Posterior vena cava (tissue), 2 donors: ENCODE results near the gene OSCAR. TPM values are rescaled to one million over a fixed set of nuclear protein-coding genes. Genes with fewer than 3 reads are reported as not detected.
"Not testable (repeated sequence)": the region's sequence is repeated elsewhere in the genome, so short reads cannot be mapped to it uniquely, and the experiment has no call there.

Experiments
- DNase-seq: peaks from one replicate; pipeline ENCODE4 v3.0.0-alpha.2; 2020; ENCODE audit warnings: low spot score
- intact Hi-C, 2 donors: fragments of 100-400 bp; cut with DNase I; formaldehyde crosslinking; loops; one replicate each; pipeline versions ENCODE4 v1.14.1 to v1.14.2; 2022 to 2023
- total RNA-seq, 2 donors: library from RNA; stranded (reverse); fragmentation: NEBNext Ultra II Directional; extraction: Animal tissue kit (Norgen Biotek cat#: 25700); gene quantifications; one replicate each; pipeline ENCODE4 v1.2.1, GENCODE V29; 2021
- donor health status: DM: yes; HTN: yes; CAD: no.
- donor health status: DM: yes; HTN: yes; CAD: no.

OSCAR gene
- total RNA-seq, 2 donors from 2014 or later = 3.9 to 5.0 TPM

DNA sequence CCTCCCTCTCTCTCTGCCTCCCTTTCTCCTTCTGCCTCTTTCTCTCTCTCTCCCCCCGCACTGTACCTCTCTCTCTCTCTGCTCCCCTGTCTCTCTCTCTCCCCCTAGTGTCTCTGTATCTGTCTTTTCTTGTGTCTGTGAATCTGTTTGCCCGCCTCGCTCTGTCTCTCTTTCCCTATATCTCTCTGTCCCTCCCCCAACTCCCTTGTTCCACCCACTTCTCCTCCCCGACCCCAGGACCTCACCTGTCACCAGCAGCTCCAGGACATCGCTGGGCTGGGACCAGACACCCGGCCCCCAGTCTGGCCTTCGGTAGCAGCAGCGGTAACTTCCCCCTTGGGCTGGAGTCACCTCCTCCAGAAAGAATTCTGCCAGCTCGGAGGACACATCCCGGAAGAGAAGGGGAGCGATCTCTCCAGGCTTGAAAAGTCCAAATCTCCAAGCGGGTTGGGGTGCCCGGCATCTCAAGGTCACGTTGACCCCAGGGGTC, 3.9 kb downstream of the OSCAR start:
- no peak for DNase-seq
- intact Hi-C loops = no loop called here

DNA sequence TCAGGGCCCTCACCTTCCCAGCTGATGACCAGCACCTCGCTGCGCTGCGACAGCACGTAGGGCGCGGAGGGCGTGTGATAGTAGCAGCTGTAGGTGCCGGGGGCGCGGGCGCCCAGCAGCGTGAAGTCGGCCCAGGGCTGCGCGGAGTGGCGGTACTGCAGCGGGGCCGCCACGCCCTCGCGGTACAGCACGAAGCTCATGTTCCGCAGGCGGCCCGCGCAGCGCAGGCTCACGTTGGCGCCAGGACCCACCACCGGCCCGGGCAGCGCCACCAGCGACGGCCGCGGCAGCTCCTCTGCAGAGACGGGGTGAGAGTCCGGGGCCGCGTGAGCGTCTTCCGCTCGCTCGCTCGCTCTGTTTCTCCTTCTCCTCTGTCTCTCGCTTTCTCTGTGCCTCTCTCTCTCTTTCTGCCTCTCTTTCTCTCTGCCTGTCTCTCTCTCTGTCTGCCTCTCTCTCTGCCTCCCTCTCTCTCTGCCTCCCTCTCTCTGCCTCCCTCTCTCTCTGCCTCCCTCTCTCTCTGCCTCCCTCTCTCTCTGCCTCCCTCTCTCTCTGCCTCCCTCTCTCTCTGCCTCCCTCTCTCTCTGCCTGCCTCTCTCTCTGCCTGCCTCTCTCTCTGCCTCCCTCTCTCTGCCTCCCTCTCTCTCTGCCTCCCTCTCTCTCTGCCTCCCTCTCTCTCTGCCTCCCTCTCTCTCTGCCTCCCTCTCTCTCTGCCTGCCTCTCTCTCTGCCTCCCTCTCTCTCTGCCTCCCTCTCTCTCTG, 4.6 kb downstream of the OSCAR start:
- peak; percentile 84 for DNase-seq
- intact Hi-C loops = not testable (repeated sequence)

DNA sequence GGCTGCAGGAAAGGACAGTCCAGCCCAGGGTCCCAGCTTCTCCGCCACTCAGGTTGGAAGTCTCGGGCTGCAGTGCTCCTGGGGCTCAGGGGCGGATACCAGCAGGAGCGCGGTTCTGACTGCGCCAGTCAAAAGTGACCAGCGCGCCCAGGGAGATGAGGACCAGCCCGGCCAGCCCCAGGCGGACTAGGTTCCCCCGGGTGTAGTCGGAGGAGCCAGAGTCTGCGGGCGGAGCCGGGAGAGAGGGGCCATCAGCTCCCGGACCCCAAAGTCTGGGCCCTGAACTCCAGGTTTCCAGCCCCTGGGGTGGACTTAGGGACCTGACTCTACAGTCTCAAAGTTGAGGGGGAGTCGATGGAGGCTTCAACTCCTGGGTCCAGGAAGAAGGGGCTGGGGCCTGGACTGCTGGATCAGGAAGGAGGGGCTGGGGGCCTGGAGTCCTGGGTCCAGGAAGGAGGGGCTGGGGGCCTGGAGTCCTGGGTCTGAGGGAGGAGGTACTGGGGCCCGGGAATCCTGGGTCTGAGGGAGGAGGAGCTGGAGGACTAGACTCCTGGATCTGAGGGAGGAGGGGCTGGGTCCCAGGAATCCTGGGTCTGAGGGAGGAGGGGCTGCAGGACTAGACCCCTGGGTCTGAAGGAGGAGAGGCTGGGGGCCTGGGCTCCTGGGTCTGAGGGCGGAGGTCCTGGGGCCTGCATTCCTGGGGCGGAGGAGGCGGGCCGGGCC, 5.3 kb downstream of the OSCAR start:
- intact Hi-C loops = no loop called here
- no peak for DNase-seq

DNA sequence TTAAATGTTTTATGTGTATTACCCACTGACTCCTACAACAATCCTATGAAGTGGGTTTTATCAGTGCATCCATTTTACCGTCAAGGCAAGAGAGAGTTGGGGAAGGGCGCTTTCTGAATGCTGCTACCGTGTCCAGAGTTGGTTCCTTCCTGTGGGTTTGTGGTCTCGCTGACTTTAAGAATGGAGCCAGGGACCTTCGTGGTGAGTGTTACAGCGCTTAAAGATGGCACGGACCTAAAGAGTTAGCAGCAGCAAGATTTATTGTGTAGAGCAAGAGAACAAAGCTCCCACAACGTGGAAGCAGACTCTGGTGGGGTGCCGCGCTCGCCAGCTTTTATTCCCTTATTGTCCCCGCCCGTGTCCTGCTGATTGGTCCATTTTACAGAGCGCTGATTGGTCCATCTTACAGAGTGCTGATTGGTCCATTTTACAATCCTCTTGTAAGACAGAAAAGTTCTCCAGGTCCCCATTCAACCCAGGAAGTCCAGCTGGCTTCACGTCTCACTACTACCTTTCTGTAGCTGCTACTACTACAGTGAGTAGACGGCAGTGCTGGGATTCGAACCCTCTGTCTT, 6.1 kb downstream of the OSCAR start:
- intact Hi-C loops = no loop called here
- no peak for DNase-seq

DNA sequence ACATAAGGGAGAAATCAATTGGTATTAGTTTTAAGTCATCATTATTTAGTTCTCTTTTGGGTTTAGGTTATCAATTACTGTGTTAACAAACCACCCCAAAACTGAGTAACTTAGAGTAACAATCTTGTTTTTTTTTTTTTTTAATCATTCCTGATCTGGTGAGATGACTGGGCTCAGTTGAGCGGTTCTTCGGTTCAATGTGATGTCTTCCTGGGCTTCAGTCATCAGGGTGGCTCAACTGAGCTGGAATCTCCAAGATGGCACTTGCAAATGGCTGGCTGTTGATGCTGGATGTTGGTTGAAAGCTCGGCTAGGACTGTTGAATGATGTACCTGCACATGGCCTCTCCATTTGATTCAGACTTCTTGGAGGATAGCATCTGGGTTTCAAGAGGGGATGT, 16.2 kb downstream of the OSCAR start:
- intact Hi-C loops = no loop called here
- DNase-seq = no peak

DNA sequence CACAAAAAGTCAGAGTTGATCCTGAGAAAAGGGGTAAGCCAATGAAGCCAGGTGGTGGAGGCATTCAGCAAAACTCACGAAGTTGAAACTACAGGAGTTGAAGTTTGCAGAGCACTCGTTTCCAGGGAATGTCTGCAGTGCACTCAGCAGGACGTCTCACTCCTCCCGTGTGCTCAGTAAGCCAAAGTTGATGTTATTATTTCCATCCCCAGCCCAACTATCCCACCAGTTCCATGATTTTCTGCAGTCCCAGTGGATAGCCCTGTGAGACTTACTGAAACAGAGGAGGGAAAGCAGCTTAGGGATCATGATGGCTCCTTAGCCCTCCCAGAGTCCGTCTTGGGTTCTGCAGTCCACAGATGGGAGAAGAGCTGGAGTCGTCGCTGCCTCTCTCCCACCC, 19.6 kb downstream of the OSCAR start, which contains the start of gene TARM1:
TSS of gene TARM1 (minus strand) at position 334 of the 400 bp plus-strand sequence. CDS start at position 309, 25 bp downstream.
- intact Hi-C loops = no loop called here
- no peak for DNase-seq

DNA sequence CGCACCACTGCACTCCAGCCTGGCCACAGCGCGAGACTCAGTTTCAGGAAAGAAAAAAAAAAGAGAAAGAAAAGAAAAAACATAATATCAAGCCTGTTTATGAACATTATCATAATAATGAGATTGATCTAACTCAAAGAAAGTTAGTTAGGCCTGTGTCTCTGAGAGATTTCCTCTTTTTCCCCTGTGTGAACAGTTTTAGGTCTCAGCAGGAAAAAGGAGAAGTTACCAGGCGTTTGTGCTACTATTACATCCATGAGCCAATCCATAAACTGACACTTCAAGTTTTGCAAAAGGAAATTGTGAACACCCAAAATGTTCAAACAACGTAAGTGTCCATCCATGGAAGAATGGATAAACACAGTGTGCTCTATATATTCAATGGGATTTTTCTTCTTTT, 23.3 kb downstream of the OSCAR start:
- intact Hi-C loops = no loop called here
- no peak for DNase-seq

DNA sequence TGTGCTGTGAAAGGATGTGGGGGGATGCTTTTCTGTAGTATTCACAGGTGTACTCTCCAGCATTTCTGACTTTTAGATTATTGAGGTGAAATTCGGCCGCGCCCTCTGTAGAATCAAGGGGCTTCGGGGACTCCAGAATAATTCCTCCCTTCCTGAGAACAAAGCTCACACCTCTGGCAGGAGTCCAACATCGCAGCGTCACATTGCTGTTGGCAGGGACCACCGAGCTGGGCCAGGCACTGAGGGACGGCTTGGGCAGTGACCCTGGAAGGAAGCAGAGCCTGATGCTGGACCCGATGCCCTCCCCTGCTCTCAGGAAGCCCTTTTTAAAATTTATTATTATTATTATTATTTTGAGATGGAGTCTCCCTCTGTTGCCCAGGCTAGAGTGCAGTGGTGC, 25.8 kb downstream of the OSCAR start:
- intact Hi-C loops = no loop called here
- no peak for DNase-seq

DNA sequence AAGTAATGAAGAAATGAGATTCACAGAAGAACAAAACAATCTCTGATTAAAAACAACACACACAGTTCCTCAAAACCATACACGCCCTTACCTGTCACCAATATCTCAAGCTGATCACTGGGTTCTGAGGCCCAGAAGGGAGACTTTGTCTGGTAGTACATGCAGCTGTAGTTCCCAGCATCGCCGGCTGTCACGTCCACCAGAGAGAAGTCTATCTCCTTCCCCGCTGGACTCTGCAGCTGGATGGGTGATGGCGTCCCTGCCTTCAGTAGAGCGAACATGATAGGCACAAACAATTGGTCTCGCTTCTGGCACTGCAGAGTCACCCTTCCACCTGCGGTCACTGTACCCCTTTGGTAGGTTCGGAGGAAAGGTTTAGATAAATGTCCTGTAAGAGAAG, 26.8 kb downstream of the OSCAR start:
- intact Hi-C loops = no loop called here
- DNase-seq = no peak

DNA sequence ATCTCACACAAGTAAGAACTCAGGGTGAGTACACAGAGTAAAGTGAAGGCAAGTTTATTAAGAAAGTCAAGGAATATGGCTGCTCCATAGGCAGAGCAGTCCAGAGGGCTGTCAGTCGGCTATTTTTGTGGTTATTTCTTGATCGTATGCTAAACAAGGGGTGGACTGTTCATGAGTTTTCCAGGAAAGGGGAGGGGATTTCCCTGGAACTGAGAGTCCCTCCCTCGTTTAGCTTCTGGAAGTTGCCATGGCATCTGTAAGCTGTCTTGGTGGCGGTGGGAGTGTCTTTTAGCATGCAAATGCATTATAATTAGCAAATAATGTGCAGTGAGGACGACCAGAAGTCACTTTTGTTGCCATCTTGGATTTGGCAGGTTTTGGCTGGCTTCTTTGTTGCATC, 31.1 kb downstream of the OSCAR start:
- intact Hi-C loops = no loop called here
- DNase-seq = no peak

DNA sequence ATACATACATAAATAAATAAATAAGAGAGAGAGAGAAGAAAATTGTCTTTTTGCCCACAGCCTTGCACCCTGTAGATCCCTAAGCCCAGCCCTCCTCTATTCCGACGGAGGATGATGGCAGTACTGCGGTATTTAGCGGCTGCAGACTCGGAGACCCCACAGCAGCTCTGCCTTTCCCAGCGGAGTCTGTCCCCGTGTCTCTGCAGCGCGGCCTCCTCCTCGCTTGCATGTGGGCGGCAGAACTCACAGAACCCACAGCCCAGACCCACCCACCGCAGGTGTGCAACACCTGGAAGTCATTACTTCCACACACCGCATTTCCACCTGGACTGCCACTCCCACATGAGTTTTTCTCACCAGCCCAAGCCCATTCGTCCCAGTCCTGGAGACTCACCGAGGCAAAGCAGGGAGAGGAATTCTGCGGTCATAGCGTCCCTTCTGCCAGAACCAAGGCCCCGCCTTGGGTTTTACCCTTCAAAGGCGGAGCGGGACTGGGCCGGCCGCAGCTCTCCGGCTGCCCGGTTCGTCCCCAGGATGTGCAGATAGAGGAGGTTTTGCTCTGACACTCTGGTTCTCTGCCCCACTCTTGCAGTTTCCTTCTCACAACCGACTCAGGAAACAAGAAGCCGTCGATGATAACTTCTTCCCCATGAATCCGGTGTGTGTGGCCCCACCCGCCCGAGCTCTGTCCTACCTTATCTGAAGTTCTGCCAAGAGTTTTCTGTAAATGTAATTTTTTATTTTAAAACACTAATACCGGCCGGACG, 37.1 kb downstream of the OSCAR start, which contains the start of gene VSTM1:
TSS of gene VSTM1 (minus strand) at position 548 of the 767 bp plus-strand sequence. CDS start at position 428, 120 bp downstream.
- DNase-seq = no peak
- intact Hi-C loops = no loop called here

DNA sequence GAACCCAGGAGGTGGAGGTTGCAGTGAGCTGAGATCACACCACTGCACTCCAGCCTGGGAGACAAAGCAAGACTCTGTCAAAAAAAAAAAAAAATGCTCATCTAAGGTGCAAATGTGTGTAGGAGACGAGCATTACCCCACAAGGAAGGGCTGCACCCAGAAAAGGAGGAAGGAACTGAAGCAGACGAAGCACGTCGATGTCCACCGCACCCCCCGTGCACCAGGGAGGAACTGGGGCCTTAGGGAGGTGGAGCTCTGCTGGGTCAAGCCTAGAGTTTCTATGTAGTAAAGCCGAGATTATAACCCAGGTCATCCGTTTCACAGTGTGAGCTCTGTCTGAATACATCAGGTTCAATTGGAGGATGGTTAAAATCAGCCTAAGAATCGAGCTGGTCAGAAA, 38.0 kb downstream of the OSCAR start:
- DNase-seq = no peak
- intact Hi-C loops = no loop called here

DNA sequence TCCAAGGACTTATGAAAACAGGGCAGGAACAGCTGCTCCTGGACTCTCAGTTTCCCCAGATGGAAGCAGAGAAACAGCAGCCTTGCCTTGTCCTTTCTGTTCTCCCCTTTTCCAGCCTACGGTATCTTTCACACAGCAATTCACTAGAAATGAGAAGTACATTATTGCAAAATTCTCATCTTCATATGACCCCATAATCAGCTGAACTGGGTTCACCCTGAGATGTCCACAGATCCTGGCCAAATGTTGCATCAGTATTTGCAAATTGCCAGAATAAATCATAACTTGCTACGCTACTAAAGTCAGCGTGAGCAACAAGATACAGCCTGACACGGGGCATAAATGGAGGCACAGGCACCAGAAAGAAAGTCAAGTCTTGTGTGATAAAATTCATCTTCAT, 53.0 kb downstream of the OSCAR start:
- intact Hi-C loops = no loop called here
- DNase-seq = no peak

DNA sequence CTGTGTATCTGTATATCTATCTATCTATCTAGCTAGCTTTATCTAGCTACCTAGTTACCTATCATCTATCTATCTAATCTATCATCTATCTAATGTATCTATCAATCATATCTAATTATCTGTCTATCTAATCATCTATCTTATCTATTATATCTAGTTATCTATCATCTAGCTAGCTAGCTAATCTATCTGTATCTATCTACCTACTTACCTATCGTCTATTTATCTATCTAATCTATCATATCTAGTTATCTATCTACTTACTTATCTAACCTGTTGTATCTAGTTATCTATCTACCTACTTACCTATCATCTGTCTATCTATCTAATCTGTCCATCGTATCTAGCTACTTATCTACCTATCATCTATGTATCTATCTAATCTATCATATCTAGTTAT, 54.8 kb downstream of the OSCAR start:
- no peak for DNase-seq
- intact Hi-C loops = no loop called here

Other genes starting within 250 kb of the OSCAR start
- 100 to 1,000 TPM; 360 to 372 TPM for gene MYADM, start 232.9 kb downstream of the OSCAR start, total RNA-seq
- gene PRKCG, start 218.6 kb downstream of the OSCAR start, total RNA-seq = under 1 TPM in 1 of 2 donors, not detected in 1; 0.48 TPM
- gene CACNG7, start 191.5 kb downstream of the OSCAR start, total RNA-seq = not detected
- gene CACNG8, start 137.9 kb downstream of the OSCAR start, total RNA-seq = under 1 TPM; 0.05 to 0.09 TPM
- not detected for gene CACNG6, start 109.2 kb downstream of the OSCAR start, total RNA-seq
- gene VSTM1, start 36.9 kb downstream of the OSCAR start, total RNA-seq = under 1 TPM in 1 of 2 donors, not detected in 1; 0.60 TPM
- not detected for gene TARM1, start 19.4 kb downstream of the OSCAR start, total RNA-seq
- gene NDUFA3, start 2.1 kb upstream of the OSCAR start, total RNA-seq = 100 to 1,000 TPM in 1 of 2 donors, 10 to 100 TPM in 1; 59.3 to 105 TPM
- gene TFPT, start 14.9 kb upstream of the OSCAR start, total RNA-seq = 10 to 100 TPM; 13.3 to 14.8 TPM
- 10 to 100 TPM; 33.6 to 37.6 TPM for gene PRPF31, start 15.0 kb upstream of the OSCAR start, total RNA-seq
- 10 to 100 TPM; 25.6 to 29.1 TPM for gene CNOT3, start 37.0 kb upstream of the OSCAR start, total RNA-seq
- gene LENG1, start 58.9 kb upstream of the OSCAR start, total RNA-seq = 1 to 10 TPM; 4.7 to 6.2 TPM
- gene TMC4, start 72.4 kb upstream of the OSCAR start, total RNA-seq = 1 to 10 TPM; 1.1 to 1.4 TPM
- 10 to 100 TPM; 29.0 to 38.6 TPM for gene MBOAT7, start 88.8 kb upstream of the OSCAR start, total RNA-seq
- gene TSEN34, start 90.5 kb upstream of the OSCAR start, total RNA-seq = 10 to 100 TPM; 17.3 to 24.5 TPM
- gene RPS9, start 100.1 kb upstream of the OSCAR start, total RNA-seq = 1,000 to 10,000 TPM in 1 of 2 donors, 100 to 1,000 TPM in 1; 777 to 1,026 TPM
- gene LILRB3, start 122.2 kb upstream of the OSCAR start, total RNA-seq = 10 to 100 TPM; 14.6 to 25.5 TPM
- gene LILRA6, start 142.0 kb upstream of the OSCAR start, total RNA-seq = 1 to 10 TPM; 8.1 to 9.6 TPM
- gene LILRB5, start 156.5 kb upstream of the OSCAR start, total RNA-seq = 10 to 100 TPM; 14.9 to 22.5 TPM
- gene LILRB2, start 180.3 kb upstream of the OSCAR start, total RNA-seq = 10 to 100 TPM in 1 of 2 donors, 1 to 10 TPM in 1; 7.3 to 12.9 TPM
- 10 to 100 TPM in 1 of 2 donors, 1 to 10 TPM in 1; 6.2 to 11.7 TPM for gene LILRA5, start 212.4 kb upstream of the OSCAR start, total RNA-seq
- gene LILRA4, start 238.4 kb upstream of the OSCAR start, total RNA-seq = under 1 TPM in 1 of 2 donors, not detected in 1; 0.57 TPM